GM11168 (cell line): Measurements from ENCODE around the gene MBD2.
"Not testable (repeated sequence)": the region's sequence is repeated elsewhere in the genome, so short reads cannot be mapped to it uniquely, and the experiment has no call there.

Experiments used
- in situ Hi-C: fragments of 300-500 bp; cut with MboI; formaldehyde crosslinking; loops from one replicate; pipeline ENCODE4 v1.12.0; 2022; ENCODE audit warnings: low sequenced_read_pairs; ENCODE audit not compliant: unreplicated experiment

The MBD2 gene

DNA sequence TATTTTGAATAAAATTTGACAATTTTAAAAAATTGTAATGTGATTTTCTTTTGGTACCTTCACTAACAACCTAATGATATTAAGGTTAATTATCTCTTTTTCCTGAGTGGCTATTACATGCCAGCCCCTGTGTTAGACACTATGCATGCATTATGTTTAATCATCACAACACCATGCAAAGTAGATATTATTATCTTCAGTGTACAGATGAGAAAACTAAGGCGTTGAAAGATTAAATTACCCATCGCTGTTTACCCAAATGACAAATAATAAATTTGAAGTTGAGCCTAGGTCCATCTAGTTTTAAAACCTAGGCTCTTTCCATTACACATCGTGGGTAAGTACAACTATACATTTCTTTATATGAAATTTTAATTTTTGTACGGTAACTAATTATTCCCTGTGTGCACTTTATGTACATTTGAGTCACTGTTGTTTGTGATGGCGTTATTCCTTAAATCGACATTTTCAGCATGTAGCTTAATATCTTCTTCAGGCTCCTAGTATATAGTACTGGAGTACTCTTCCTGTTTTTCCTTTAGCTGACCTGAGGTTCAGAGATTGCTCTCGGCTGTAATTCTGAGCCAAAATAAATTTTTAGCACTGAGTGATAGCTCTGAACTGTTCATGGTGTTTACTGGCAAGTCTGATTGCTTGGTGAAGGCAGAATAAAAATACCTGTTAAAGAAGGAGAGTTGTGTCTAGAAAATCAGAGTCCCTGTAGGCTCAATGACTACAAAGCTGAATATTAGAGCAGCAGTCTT is 13.9 kb upstream of the MBD2 start:
- in situ Hi-C loops = no loop called here

DNA sequence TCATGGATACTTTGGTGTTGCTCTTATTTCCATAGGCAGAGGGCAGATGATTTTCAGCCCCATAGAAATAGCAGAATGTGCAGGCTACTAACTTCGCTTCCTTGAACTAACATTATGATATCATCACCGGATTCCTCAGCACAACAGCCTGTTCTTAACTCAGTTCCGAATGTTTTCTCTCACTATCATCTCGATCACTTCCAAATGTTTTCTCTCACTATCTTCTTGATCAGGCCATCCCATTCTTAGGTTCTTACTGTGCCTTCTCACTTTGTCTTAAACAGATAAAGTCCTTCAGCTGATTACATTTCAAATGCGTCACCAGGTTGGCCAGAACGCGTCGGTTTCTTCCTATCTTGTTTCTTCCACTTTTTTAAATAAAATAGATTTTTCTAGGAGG is 11.4 kb upstream of the MBD2 start:
- in situ Hi-C loops = no loop called here

DNA sequence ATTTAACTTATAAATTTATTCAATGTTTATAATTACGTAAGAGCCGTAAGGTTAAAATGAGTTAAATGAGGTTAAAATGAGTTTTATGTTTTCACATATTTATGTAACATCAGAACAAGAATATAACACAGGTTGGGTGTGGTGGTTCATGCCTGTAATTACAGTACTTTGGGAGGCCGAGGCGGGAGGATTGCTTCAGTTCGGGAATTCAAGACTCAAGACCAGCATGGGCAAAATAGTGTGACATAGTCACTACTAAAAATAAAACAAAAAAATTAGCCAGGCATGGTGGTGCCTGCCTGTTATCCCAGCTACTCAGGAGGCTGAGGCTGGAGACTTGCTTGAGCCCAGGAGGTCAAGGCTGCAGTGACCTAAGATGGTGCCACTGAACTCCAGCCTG is 9.3 kb upstream of the MBD2 start:
- in situ Hi-C loops = no loop called here

- in situ Hi-C loops = no loop called here
Measured at GRCh38 chr18:54233228-54233625, 8.8 kb upstream of the MBD2 start.

- in situ Hi-C loops = no loop called here
Measured at GRCh38 chr18:54232485-54233227, 8.2 kb upstream of the MBD2 start.

DNA sequence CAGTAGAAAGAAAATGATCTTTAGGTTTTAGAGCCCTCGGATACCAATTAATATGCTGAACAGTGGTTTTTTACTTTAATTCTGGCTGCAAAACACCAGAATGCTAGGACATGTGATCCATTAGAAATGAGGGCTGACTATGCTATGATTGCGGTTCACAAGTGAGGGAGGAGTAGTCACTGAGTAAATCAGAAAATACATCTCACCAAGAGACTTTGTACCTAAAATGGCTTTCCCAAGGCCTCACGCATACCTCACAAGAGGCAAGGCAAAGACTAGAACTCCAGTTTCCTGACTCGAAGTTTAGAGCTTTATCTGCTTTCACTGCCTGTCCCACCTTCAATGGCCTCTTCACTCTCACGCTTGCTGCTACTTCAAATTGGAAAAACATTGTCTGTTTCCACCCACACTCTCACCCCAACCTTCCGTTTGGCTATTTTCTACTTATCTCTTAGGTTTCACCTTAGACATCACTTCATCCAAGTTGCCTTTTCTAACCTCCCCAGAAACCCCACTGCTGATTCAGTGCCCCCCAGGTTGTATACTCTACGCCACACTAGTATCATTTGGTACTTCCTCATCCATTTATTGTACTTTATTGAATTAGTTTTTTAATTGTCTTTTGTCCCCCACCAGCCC is 5.1 kb upstream of the MBD2 start:
- in situ Hi-C loops = no loop called here

GRCh38 chr18:54228364-54228763 is 3.9 kb upstream of the MBD2 start:
- in situ Hi-C loops = no loop called here

DNA sequence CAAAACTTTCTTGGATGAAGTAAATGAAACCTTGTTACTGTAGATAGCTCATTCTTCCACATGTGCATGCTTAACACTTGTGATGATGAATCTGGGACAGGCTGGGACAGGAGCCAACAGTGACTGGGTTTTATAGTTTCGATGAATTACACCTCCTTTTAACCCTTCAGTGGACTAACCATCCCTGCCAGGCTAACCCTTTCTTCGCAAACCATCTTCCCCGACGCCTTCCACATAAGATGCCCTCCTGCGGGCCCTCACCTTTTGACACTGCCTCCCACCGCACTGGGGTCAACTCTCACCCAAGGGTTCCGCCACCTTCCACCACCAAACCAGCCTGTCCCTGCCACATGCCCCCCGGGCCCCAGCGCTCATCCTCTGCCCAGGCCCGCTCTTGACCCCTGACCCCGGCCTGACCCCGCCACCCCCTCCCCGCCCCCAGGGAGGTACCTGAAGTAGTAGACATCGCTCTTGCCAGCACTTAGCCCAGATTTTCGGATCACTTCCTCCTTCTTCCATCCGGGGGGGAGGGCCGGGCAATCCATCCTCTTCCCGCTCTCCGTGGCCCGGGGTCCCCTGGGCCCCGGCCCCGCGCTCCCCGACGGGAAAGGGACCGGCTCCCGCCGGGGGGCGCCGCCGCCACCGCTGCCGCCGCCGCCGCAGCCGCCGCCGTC is 764 bp downstream of the MBD2 start:
- in situ Hi-C loops = loop anchor here (5.0 kb wide), 1 partner anchor 49 kb away; no protein-coding TSS in a partner anchor

GRCh38 chr18:54222922-54223567 is 1.4 kb downstream of the MBD2 start:
- in situ Hi-C loops = loop anchor here (5.0 kb wide), 1 partner anchor 49 kb away; no protein-coding TSS in a partner anchor

DNA sequence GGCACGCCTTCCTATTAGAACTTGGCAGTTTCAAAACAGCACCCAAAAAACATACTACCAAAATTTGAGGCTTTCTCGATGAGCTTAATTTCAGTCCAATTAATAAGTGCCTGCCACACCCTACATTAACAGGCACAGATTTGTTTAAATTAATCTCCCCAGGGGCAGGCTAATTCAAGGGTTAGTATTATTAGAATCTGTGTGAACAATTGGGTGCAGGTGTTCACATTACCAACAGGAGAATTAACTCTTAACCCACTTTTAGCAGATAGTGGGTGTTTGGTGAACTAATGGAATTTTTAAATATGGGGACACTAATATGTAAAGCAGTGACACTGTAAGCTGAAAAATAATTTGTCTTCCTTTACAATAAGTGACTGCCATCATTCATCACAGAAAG is 4.1 kb downstream of the MBD2 start:
- in situ Hi-C loops = loop anchor here (5.0 kb wide), 1 partner anchor 52 kb away; no protein-coding TSS in a partner anchor

DNA sequence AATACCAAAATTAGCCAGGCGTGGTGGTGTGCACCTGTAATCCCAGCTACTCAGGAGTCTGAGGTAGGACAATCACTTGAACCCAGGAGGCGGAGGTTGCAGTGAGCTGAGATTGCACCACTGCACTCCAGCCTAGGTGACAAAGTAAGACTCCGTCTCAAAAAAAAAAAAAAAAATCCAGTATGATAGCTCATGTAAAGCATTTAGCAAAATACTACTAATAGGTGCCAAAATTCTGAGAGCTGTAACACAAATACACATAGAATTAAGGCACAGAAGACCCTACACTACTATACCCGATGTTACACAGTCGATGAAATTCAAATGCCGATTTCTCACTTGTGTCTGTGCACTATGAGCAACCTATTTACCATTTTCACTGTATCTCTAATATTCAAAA is 5.7 kb downstream of the MBD2 start:
- in situ Hi-C loops = not testable (repeated sequence)

DNA sequence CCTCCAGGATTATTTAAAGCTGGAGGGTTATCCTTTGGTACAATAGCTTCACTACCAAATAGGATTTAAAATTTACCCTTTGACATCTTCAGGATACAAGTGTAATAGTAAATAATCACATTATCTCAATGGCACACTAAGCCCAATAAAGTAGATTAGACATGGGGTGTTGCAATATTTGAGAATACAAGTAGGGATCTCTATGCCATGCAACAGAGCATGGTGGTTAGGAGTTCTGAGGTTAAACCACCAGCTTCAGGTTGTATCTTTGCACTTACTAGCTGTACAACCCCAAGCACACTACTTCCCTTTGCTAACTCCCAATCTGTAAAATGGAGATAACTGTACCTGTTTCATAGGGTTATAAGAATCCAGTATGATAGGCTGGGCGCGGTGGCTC is 6.2 kb downstream of the MBD2 start:
- in situ Hi-C loops = no loop called here

DNA sequence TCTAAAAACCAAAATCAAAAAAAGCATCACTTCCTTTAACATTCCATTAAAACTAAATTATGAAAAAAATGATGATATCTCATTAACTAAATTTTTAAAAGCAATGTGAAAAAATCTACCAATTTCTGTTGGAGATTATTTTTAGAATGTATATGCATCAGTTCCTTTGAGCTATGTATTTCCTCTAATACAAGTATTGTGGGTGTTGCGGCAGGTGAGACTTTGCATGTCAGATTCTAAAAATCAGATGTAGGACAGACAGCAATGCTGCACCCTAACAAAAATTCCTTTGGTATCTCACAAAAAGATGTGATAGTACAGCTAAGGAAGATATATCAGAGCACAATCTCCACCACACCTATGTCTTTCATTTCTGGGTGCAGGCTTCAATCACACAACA is 6.8 kb downstream of the MBD2 start:
- in situ Hi-C loops = no loop called here

DNA sequence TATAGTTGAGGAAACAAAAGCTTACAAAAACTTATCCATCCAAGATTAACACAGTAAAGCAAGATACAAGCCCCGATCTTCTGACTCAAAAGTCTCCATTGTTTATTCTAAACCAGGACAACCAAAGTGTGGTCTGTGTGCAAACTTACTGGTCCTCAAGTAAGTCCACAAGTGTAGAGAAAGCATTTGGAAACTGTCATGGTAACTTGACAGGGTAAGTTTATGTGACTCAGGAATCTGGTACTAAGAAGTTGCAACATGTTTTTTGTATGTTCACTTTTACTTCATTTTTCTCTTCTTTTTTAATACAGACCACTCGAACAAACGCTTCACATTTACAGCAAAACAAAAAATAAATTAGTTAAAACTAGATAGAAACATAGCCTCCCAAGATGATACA is 9.4 kb downstream of the MBD2 start:
- in situ Hi-C loops = no loop called here

DNA sequence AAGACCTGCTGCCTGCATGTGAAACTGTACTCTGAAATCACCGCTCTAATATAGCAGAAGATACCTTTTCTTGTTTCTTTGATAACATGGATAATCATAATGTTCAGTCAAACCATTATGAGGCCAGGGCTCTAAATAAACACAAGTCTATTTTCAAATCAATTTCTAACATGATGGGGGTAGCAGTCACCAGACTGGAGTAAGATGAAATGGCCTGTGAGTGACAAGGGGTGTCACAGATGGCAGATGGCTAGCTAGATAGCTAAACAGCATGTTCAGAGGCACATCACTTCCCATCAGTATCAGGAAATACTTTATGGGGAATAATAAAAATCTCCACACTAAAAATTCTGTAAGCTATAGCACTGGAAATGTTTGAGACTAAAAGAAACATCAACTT is 14.0 kb downstream of the MBD2 start:
- in situ Hi-C loops = no loop called here

GRCh38 chr18:54209471-54210180 is 14.8 kb downstream of the MBD2 start:
- in situ Hi-C loops = no loop called here

- in situ Hi-C loops = no loop called here
Measured at GRCh38 chr18:54206447-54206846, 18.0 kb downstream of the MBD2 start.

GRCh38 chr18:54205959-54206358 is 18.5 kb downstream of the MBD2 start:
- in situ Hi-C loops = no loop called here

DNA sequence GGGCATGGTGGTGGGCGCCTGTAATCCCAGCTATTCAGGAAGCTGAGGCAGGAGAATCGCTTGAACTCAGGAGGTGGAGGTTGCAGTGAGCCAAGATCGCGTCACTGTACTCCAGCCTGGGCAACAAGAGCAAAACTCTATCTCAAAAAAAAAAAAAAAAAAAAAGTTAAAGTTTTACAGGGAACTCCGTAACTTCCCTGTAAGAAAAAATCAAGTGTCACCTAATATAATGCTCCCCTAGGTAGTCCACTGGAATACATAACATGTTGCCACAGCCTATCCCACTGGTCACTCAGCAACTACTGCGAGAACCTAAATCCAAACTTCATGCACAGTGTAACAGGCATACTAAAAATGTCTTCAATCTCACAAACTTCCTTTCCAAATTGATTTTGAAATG is 19.0 kb downstream of the MBD2 start:
- in situ Hi-C loops = not testable (repeated sequence)

DNA sequence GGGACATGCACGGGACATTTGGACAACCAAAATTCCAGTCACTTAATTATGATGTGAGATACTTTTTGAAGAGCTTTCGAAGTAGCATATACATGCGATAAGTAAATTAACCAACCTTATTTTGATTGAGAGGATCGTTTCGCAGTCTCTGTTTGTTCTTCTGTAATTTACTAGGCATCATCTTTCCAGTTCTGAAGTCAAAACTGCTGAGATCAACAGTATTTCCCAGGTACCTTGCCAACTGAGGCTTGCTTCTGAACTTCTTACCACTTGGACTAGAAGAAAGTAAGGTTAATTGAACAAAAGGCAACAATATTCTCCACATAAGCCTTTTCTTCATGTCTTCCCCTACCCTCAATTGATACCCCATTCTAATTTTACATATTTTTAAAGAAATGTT is 19.6 kb downstream of the MBD2 start:
- in situ Hi-C loops = no loop called here
